SK-N-SH treated with all-trans-retinoic acid at 6 μM for 48 hours (cell line): Measurements from ENCODE around the gene SLC26A9.

Experiments used
- ATAC-seq: fragments of 200-7000 bp; cut with Tn5 transposase; 3 replicates; pipeline ENCODE4 v1.9.1; 2020; ENCODE audit warnings: mild to moderate bottlenecking, moderate library complexity
- ARNTL ChIP-seq: fragments of 450-650 bp; formaldehyde crosslinking; IDR thresholded peaks from 2 replicates; pipeline ENCODE4 v1.5.0; 2020; ENCODE audit warnings: low read depth, mild to moderate bottlenecking, moderate library complexity, borderline replicate concordance
- BACH2 ChIP-seq: fragments of 250-450 bp; sonication (Bioruptor Pico); IDR thresholded peaks from 2 replicates; pipeline ENCODE4 v1.9.0; 2021; ENCODE audit warnings: mild to moderate bottlenecking, borderline replicate concordance
- CSDC2 ChIP-seq: fragments of 250-450 bp; sonication (Bioruptor Pico); IDR thresholded peaks from 2 replicates; pipeline ENCODE4 v1.5.0; 2020; ENCODE audit warnings: mild to moderate bottlenecking, moderate library complexity
- ESRRG ChIP-seq: fragments of 250-450 bp; sonication (Bioruptor Pico); IDR thresholded peaks from 2 replicates; pipeline ENCODE4 v1.6.1; 2021; ENCODE audit warnings: mild to moderate bottlenecking
- GLIS3 ChIP-seq: fragments of 250-450 bp; sonication (Bioruptor Pico); IDR thresholded peaks from 2 replicates; pipeline ENCODE4 v1.5.0; 2020; ENCODE audit warnings: mild to moderate bottlenecking, moderate library complexity
- ISL1 ChIP-seq: fragments of 250-450 bp; sonication (Bioruptor Pico); IDR thresholded peaks from 2 replicates; pipeline ENCODE4 v2.1.2; 2022; ENCODE audit warnings: mild to moderate bottlenecking, moderate library complexity
- OSR1 ChIP-seq: fragments of 250-450 bp; sonication (Bioruptor Pico); IDR thresholded peaks from 2 replicates; pipeline ENCODE4 v1.8.0; 2022; ENCODE audit warnings: moderate library complexity, mild to moderate bottlenecking, inconsistent platforms
- PPARA ChIP-seq: fragments of 250-450 bp; sonication (Bioruptor Pico); IDR thresholded peaks from 2 replicates; pipeline ENCODE4 v1.5.0; 2020; ENCODE audit warnings: mild to moderate bottlenecking, borderline replicate concordance
- RARB ChIP-seq: fragments of 250-450 bp; sonication (Bioruptor Pico); IDR thresholded peaks from 2 replicates; pipeline ENCODE4 v1.8.0; 2021; ENCODE audit warnings: mild to moderate bottlenecking, moderate library complexity
- SNAI2 ChIP-seq: fragments of 250-450 bp; sonication (Bioruptor Pico); IDR thresholded peaks from 2 replicates; pipeline ENCODE4 v1.5.0; 2020; ENCODE audit warnings: mild to moderate bottlenecking, moderate library complexity
- TCF4 ChIP-seq: fragments of 250-450 bp; sonication (Bioruptor Pico); IDR thresholded peaks from 2 replicates; pipeline ENCODE4 v1.8.0; 2021; ENCODE audit warnings: mild to moderate bottlenecking, moderate library complexity, borderline replicate concordance
- TOX ChIP-seq: fragments of 250-450 bp; sonication (Bioruptor Pico); IDR thresholded peaks from 2 replicates; pipeline ENCODE4 v1.8.0; 2021; ENCODE audit warnings: mild to moderate bottlenecking, moderate library complexity, borderline replicate concordance
- ZC3H10 ChIP-seq: fragments of 250-450 bp; sonication (Bioruptor Pico); IDR thresholded peaks from 2 replicates; pipeline ENCODE4 v1.5.1; 2021; ENCODE audit warnings: mild to moderate bottlenecking, moderate library complexity
- ZFP3 ChIP-seq: fragments of 250-450 bp; sonication (Bioruptor Pico); IDR thresholded peaks from 2 replicates; pipeline ENCODE4 v1.5.0; 2020; ENCODE audit warnings: mild to moderate bottlenecking, moderate library complexity
- ZFP30 ChIP-seq: fragments of 450-650 bp; formaldehyde crosslinking; IDR thresholded peaks from 2 replicates; pipeline ENCODE4 v1.5.0; 2022; ENCODE audit warnings: mild to moderate bottlenecking, moderate library complexity
- ZNF565 ChIP-seq: fragments of 450-650 bp; formaldehyde crosslinking; conservative IDR thresholded peaks from 2 replicates; pipeline ENCODE4 v1.5.0; 2020; ENCODE audit warnings: low read depth, mild to moderate bottlenecking, moderate library complexity
- ZNF70 ChIP-seq: fragments of 450-650 bp; formaldehyde crosslinking; IDR thresholded peaks from 2 replicates; pipeline ENCODE4 v1.5.0; 2020; ENCODE audit warnings: mild to moderate bottlenecking, moderate library complexity
- ZNF8 ChIP-seq: fragments of 450-650 bp; formaldehyde crosslinking; IDR thresholded peaks from 2 replicates; pipeline ENCODE4 v1.5.0; 2020; ENCODE audit warnings: mild to moderate bottlenecking, moderate library complexity
- TF ChIP-seq, protein P1 (sequence below): fragments of 250-450 bp; sonication (Bioruptor Pico); IDR thresholded peaks from 2 replicates; pipeline ENCODE4 v1.8.0; 2020; ENCODE audit warnings: mild to moderate bottlenecking, moderate library complexity, borderline replicate concordance
- TF ChIP-seq, protein P2 (sequence below): fragments of 250-450 bp; sonication (Bioruptor Pico); IDR thresholded peaks from 2 replicates; pipeline ENCODE4 v1.5.1; 2021; ENCODE audit warnings: mild to moderate bottlenecking, moderate library complexity
- TF ChIP-seq, protein P3 (sequence below): fragments of 250-450 bp; sonication (Bioruptor Pico); IDR thresholded peaks from 2 replicates; pipeline ENCODE4 v1.5.0; 2020; ENCODE audit warnings: mild to moderate bottlenecking, moderate library complexity
- TF ChIP-seq, protein P4 (sequence below): fragments of 250-450 bp; sonication (Bioruptor Pico); IDR thresholded peaks from 2 replicates; pipeline ENCODE4 v1.8.0; 2021; ENCODE audit warnings: low read depth, mild to moderate bottlenecking, moderate library complexity, borderline replicate concordance
- TF ChIP-seq, protein P5 (sequence below): fragments of 250-450 bp; sonication (Bioruptor Pico); IDR thresholded peaks from 2 replicates; pipeline ENCODE4 v1.5.1; 2020; ENCODE audit warnings: low read depth, mild to moderate bottlenecking, moderate library complexity

The SLC26A9 gene

DNA sequence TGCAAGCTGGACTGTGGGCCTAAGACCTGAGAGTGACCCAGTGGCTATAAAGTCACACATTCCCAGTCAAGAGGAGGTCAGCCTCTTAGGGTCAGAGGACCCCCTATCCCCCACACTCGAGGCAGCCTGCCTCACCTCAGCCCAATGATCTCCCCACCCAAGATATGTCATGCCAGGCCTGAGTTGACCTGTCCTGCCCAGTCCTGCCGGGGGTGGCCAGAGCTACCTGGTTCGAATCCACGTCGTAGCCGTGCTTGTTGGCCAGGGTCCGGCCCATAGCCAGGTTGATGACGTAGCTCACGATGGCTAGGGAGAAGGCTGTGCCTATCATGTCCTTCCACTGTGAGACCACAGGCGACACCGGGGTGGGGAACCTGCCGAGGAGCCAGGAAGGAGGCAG, 15.6 kb downstream of the SLC26A9 start:
- TF ChIP-seq ZFP30 (CRISPR knock-in tag) (no peak), TOX (no peak), ZFP3 (no peak), RARB (CRISPR knock-in tag) (no peak), SNAI2 (no peak), ZNF8 (CRISPR knock-in tag) (no peak), TCF4 (CRISPR knock-in tag) (no peak), ZC3H10 (CRISPR knock-in tag) (no peak), ARNTL (CRISPR knock-in tag) (no peak), CSDC2 (no peak), OSR1 (CRISPR knock-in tag) (no peak), ESRRG (CRISPR knock-in tag) (no peak), ZNF565 (CRISPR knock-in tag) (no peak), BACH2 (CRISPR knock-in tag) (no peak), PPARA (no peak)
- TF ChIP-seq, protein P1, sequence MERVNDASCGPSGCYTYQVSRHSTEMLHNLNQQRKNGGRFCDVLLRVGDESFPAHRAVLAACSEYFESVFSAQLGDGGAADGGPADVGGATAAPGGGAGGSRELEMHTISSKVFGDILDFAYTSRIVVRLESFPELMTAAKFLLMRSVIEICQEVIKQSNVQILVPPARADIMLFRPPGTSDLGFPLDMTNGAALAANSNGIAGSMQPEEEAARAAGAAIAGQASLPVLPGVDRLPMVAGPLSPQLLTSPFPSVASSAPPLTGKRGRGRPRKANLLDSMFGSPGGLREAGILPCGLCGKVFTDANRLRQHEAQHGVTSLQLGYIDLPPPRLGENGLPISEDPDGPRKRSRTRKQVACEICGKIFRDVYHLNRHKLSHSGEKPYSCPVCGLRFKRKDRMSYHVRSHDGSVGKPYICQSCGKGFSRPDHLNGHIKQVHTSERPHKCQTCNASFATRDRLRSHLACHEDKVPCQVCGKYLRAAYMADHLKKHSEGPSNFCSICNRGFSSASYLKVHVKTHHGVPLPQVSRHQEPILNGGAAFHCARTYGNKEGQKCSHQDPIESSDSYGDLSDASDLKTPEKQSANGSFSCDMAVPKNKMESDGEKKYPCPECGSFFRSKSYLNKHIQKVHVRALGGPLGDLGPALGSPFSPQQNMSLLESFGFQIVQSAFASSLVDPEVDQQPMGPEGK (CRISPR knock-in tag) = no peak
- TF ChIP-seq, protein P2, sequence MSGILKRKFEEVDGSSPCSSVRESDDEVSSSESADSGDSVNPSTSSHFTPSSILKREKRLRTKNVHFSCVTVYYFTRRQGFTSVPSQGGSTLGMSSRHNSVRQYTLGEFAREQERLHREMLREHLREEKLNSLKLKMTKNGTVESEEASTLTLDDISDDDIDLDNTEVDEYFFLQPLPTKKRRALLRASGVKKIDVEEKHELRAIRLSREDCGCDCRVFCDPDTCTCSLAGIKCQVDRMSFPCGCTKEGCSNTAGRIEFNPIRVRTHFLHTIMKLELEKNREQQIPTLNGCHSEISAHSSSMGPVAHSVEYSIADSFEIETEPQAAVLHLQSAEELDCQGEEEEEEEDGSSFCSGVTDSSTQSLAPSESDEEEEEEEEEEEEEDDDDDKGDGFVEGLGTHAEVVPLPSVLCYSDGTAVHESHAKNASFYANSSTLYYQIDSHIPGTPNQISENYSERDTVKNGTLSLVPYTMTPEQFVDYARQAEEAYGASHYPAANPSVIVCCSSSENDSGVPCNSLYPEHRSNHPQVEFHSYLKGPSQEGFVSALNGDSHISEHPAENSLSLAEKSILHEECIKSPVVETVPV (CRISPR knock-in tag) = no peak
- TF ChIP-seq, protein P3, sequence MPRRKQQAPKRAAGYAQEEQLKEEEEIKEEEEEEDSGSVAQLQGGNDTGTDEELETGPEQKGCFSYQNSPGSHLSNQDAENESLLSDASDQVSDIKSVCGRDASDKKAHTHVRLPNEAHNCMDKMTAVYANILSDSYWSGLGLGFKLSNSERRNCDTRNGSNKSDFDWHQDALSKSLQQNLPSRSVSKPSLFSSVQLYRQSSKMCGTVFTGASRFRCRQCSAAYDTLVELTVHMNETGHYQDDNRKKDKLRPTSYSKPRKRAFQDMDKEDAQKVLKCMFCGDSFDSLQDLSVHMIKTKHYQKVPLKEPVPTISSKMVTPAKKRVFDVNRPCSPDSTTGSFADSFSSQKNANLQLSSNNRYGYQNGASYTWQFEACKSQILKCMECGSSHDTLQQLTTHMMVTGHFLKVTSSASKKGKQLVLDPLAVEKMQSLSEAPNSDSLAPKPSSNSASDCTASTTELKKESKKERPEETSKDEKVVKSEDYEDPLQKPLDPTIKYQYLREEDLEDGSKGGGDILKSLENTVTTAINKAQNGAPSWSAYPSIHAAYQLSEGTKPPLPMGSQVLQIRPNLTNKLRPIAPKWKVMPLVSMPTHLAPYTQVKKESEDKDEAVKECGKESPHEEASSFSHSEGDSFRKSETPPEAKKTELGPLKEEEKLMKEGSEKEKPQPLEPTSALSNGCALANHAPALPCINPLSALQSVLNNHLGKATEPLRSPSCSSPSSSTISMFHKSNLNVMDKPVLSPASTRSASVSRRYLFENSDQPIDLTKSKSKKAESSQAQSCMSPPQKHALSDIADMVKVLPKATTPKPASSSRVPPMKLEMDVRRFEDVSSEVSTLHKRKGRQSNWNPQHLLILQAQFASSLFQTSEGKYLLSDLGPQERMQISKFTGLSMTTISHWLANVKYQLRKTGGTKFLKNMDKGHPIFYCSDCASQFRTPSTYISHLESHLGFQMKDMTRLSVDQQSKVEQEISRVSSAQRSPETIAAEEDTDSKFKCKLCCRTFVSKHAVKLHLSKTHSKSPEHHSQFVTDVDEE (CRISPR knock-in tag) = no peak
- TF ChIP-seq, protein P4, sequence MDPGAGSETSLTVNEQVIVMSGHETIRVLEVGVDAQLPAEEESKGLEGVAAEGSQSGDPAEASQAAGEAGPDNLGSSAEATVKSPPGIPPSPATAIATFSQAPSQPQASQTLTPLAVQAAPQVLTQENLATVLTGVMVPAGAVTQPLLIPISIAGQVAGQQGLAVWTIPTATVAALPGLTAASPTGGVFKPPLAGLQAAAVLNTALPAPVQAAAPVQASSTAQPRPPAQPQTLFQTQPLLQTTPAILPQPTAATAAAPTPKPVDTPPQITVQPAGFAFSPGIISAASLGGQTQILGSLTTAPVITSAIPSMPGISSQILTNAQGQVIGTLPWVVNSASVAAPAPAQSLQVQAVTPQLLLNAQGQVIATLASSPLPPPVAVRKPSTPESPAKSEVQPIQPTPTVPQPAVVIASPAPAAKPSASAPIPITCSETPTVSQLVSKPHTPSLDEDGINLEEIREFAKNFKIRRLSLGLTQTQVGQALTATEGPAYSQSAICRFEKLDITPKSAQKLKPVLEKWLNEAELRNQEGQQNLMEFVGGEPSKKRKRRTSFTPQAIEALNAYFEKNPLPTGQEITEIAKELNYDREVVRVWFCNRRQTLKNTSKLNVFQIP = no peak
- ATAC-seq = no peak

DNA sequence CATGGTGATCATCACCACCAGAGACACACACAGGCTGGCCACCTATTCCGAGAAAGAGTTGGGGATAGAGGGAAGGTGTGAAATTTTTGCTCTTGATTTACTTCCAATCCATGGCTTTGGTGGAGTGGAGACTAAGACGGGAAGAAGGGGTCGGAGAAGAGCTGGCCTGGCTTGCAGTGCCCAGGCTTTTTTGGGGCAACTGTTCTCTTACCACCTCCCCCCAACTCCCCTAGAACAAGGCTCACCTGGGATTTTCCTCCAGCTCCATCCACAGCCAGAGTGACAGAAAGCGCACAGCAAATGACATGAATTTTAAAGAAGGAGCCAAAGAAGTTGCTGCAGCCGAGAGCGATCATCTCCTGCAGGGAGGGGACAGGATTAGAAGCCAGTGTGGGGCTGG, 16.0 kb downstream of the SLC26A9 start:
- no peak for TF ChIP-seq GLIS3
- TF ChIP-seq OSR1 (CRISPR knock-in tag) = no peak
- no peak for TF ChIP-seq ZNF565 (CRISPR knock-in tag)
- no peak for TF ChIP-seq ARNTL (CRISPR knock-in tag)
- TF ChIP-seq, protein P4 = no peak
- TF ChIP-seq ZFP3 = no peak
- no peak for TF ChIP-seq RARB (CRISPR knock-in tag)
- TF ChIP-seq TCF4 (CRISPR knock-in tag) = no peak
- TF ChIP-seq, protein P5, sequence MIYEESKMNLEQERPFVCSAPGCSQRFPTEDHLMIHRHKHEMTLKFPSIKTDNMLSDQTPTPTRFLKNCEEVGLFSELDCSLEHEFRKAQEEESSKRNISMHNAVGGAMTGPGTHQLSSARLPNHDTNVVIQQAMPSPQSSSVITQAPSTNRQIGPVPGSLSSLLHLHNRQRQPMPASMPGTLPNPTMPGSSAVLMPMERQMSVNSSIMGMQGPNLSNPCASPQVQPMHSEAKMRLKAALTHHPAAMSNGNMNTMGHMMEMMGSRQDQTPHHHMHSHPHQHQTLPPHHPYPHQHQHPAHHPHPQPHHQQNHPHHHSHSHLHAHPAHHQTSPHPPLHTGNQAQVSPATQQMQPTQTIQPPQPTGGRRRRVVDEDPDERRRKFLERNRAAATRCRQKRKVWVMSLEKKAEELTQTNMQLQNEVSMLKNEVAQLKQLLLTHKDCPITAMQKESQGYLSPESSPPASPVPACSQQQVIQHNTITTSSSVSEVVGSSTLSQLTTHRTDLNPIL = no peak
- TF ChIP-seq, protein P1 (CRISPR knock-in tag) = no peak
- TF ChIP-seq ISL1 (CRISPR knock-in tag) = no peak
- TF ChIP-seq TOX = no peak
- no peak for TF ChIP-seq ZFP30 (CRISPR knock-in tag)
- no peak for TF ChIP-seq ZC3H10 (CRISPR knock-in tag)
- TF ChIP-seq ZNF70 = no peak
- TF ChIP-seq ESRRG (CRISPR knock-in tag) = no peak
- TF ChIP-seq SNAI2 = no peak
- TF ChIP-seq ZNF8 (CRISPR knock-in tag) = no peak
- TF ChIP-seq BACH2 (CRISPR knock-in tag) = no peak
- no peak for TF ChIP-seq PPARA
- ATAC-seq = no peak
